HEK293 (cell line): Measurements from ENCODE around the gene IDUA.

Source experiments
- CTCF ChIA-PET: fragments of 350-600 bp; formaldehyde crosslinking; extraction: SDS; loops from one replicate; lab custom pipeline; 2021; ENCODE audit warnings: antibody characterized with exemption; lab: Yijun Ruan, JAX
- POLR2A ChIA-PET: fragments of 300-600 bp; formaldehyde crosslinking; extraction: SDS; loops from one replicate; lab custom pipeline; 2020; ENCODE audit warnings: antibody characterized with exemption, inconsistent platforms; lab: Yijun Ruan, JAX
- H3K27ac ChIP-seq: fragments of 200-500 bp; sonication (Bioruptor generic); 2 replicates; pipeline ENCODE4 v1.5.1; 2014; ENCODE audit warnings: low read depth, low read length, control low read depth, inconsistent platforms; ENCODE audit errors: extremely low read depth
- H3K36me3 ChIP-seq, 2 experiments: fragments of 200-500 bp in 1 of 2; sonication (Bioruptor generic) in 1 of 2; 1 replicate in 1 of 2; 2 replicates in 1 of 2; pipeline ENCODE4 v1.5.1; 2014 to 2017; ENCODE audit warnings: inconsistent platforms in 2 of 2, low read length in 2 of 2; ENCODE audit not compliant: control insufficient read depth in 2 of 2, insufficient read depth in 1 of 2
- H3K4me1 ChIP-seq: fragments of 200-500 bp; sonication (Bioruptor generic); 2 replicates; pipeline ENCODE4 v1.5.1; 2014; ENCODE audit warnings: mild to moderate bottlenecking, low read length, inconsistent platforms; ENCODE audit not compliant: control insufficient read depth, insufficient read depth
- H3K4me3 ChIP-seq: 2 replicates; pipeline ENCODE4 v1.5.1; 2011; ENCODE audit warnings: low read depth, mild to moderate bottlenecking, control low read depth, low read length, moderate library complexity
- H3K9me3 ChIP-seq: fragments of 200-500 bp; sonication (Bioruptor generic); 2 replicates; pipeline ENCODE4 v1.5.1; 2014; ENCODE audit warnings: low read depth, low read length, inconsistent platforms; ENCODE audit not compliant: control insufficient read depth, insufficient read depth
- FEZF1 ChIP-seq: fragments of 450-650 bp; formaldehyde crosslinking; IDR thresholded peaks from 2 replicates; pipeline ENCODE4 v1.5.1; 2016; ENCODE audit warnings: missing biosample characterization, missing genetic modification characterization
- GLIS1 ChIP-seq: fragments of 450-650 bp; formaldehyde crosslinking; IDR thresholded peaks from 2 replicates; pipeline ENCODE4 v1.5.1; 2016; ENCODE audit warnings: missing biosample characterization, missing genetic modification characterization
- HOXC10 ChIP-seq: sonication (generic); formaldehyde crosslinking; IDR thresholded peaks from 2 replicates; pipeline ENCODE4 v1.8.1; 2023; ENCODE audit warnings: mild to moderate bottlenecking, missing genetic modification reagents
- PRDM1 ChIP-seq: fragments of 450-650 bp; formaldehyde crosslinking; IDR thresholded peaks from 2 replicates; pipeline ENCODE4; 2016; ENCODE audit warnings: missing biosample characterization, missing genetic modification characterization
- ZBTB20 ChIP-seq: fragments of 450-650 bp; formaldehyde crosslinking; IDR thresholded peaks from 2 replicates; pipeline ENCODE4 v1.5.1; 2016; ENCODE audit warnings: missing biosample characterization, missing genetic modification characterization
- ZBTB48 ChIP-seq: fragments of 450-650 bp; formaldehyde crosslinking; IDR thresholded peaks from 2 replicates; pipeline ENCODE4 v1.5.1; 2016; ENCODE audit warnings: missing biosample characterization, missing genetic modification characterization
- ZBTB7A ChIP-seq: fragments of 450-650 bp; formaldehyde crosslinking; IDR thresholded peaks from 2 replicates; pipeline ENCODE4 v1.5.1; 2016; ENCODE audit warnings: low read depth, missing biosample characterization, missing genetic modification characterization
- ZNF10 ChIP-seq: fragments of 450-650 bp; formaldehyde crosslinking; IDR thresholded peaks from 2 replicates; pipeline ENCODE4 v1.5.1; 2017; ENCODE audit warnings: missing biosample characterization, missing genetic modification characterization
- ZNF121 ChIP-seq: fragments of 450-650 bp; formaldehyde crosslinking; IDR thresholded peaks from 2 replicates; pipeline ENCODE4 v1.5.1; 2016; ENCODE audit warnings: missing biosample characterization, missing genetic modification characterization
- ZNF23 ChIP-seq: fragments of 450-650 bp; formaldehyde crosslinking; IDR thresholded peaks from 2 replicates; pipeline ENCODE4 v1.5.1; 2016; ENCODE audit warnings: missing biosample characterization, missing genetic modification characterization, borderline replicate concordance
- ZNF335 ChIP-seq: fragments of 450-650 bp; formaldehyde crosslinking; conservative IDR thresholded peaks from 2 replicates; pipeline ENCODE4 v1.5.1; 2016; ENCODE audit warnings: missing biosample characterization, missing genetic modification characterization
- ZNF501 ChIP-seq: fragments of 450-650 bp; formaldehyde crosslinking; IDR thresholded peaks from 2 replicates; pipeline ENCODE4 v1.5.1; 2016; ENCODE audit warnings: missing biosample characterization, missing genetic modification characterization
- ZNF76 ChIP-seq: fragments of 450-650 bp; formaldehyde crosslinking; IDR thresholded peaks from 2 replicates; pipeline ENCODE4; 2016; ENCODE audit warnings: low read depth, missing biosample characterization, missing genetic modification characterization, borderline replicate concordance
- TF ChIP-seq, protein P1 (sequence below): fragments of 450-650 bp; formaldehyde crosslinking; IDR thresholded peaks from 2 replicates; pipeline ENCODE4 v1.5.1; 2017; ENCODE audit warnings: missing biosample characterization, missing genetic modification characterization
- TF ChIP-seq, protein P2 (sequence below): fragments of 450-650 bp; formaldehyde crosslinking; IDR thresholded peaks from 2 replicates; pipeline ENCODE4 v1.5.1; 2016; ENCODE audit warnings: missing biosample characterization, missing genetic modification characterization, borderline replicate concordance
- TF ChIP-seq, protein P3 (sequence below): fragments of 450-650 bp; formaldehyde crosslinking; IDR thresholded peaks from 2 replicates; pipeline ENCODE4 v1.5.0; 2017; ENCODE audit warnings: missing biosample characterization, missing genetic modification characterization, borderline replicate concordance
- TF ChIP-seq, protein P4 (sequence below): fragments of 450-650 bp; formaldehyde crosslinking; IDR thresholded peaks from 2 replicates; pipeline ENCODE4 v1.5.1; 2016; ENCODE audit warnings: missing biosample characterization, missing genetic modification characterization
- TF ChIP-seq, protein P5 (sequence below): fragments of 450-650 bp; formaldehyde crosslinking; IDR thresholded peaks from 2 replicates; pipeline ENCODE4 v1.5.1; 2016; ENCODE audit warnings: missing biosample characterization, missing genetic modification characterization

The IDUA gene

DNA sequence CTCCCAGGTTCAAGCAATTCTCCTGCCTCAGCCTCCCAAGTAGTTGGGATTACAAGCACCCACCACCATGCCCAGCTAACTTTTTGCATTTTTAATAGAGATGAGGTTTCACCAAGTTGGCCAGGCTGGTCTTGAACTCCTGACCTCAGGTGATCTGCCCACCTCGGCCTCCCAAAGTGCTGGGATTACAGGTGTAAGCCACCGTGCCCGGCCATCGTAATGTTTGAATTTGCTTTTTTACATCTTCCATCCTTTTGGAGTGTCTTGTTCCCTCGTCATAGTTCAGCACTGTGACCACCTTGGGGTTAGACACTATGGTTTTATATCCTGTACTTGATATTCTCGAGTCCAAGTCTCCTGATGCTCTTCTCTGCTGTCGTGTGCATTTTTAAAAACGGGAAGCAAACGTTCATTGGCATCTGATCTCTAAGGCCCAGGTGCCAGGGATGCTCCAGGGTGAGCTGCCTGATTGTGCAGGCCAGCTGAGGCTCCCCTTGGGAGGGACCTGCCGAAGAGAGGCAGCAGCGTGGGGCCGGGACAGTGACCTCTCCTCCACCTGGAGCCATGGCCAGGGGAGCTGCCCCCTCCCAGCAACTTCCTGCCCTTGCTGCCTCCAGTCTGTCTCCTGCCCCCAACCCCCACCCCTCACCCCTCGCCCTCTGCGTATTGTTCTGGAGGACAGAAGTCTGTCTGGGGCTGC, 30.2 kb upstream of the IDUA start:
- peaks cover 0 to 44% of the 10 kb centered on the region in 2 experiments; a peak in 1 of 3 replicates for H3K36me3 ChIP-seq
- no peak overlapping the region for H3K27ac ChIP-seq
- CTCF ChIA-PET, result no interaction called here

DNA sequence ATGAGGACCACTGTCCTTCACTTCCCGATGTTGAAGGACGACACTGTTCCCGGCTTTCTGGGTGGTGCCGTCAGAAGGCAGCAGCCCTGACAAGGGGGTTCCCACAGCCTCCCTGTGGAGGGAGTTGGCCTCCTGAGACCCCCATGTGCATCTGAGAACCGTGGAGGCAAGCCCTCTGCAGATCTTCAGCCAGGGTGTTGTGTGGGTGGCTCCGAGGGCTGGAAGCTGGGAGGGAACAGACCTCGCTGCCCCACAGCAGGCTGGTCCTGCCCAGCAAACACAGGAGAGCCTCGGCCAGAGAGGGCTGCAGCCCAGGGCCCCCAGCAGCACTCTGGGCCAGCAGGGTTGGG, 29.6 kb upstream of the IDUA start:
- Histone ChIP-seq H3K4me3 (no peak overlapping the region), H3K36me3 (peaks cover 0 to 50% of the 10 kb centered on the region in 2 experiments; a peak in 1 of 3 replicates), H3K27ac (no peak overlapping the region), H3K4me1 (no peaks in the 10 kb centered on the region), H3K9me3 (no peaks in the 10 kb centered on the region)
- ChIA-PET POLR2A (no interaction called here), CTCF (no interaction called here)
- TF ChIP-seq ZNF335 (tag by site-specific recombination), result no peak
- no peak for TF ChIP-seq ZNF23 (tag by site-specific recombination)
- TF ChIP-seq ZNF501 (tag by site-specific recombination), result no peak
- no peak for TF ChIP-seq ZNF121 (tag by site-specific recombination)
- TF ChIP-seq, protein P1, sequence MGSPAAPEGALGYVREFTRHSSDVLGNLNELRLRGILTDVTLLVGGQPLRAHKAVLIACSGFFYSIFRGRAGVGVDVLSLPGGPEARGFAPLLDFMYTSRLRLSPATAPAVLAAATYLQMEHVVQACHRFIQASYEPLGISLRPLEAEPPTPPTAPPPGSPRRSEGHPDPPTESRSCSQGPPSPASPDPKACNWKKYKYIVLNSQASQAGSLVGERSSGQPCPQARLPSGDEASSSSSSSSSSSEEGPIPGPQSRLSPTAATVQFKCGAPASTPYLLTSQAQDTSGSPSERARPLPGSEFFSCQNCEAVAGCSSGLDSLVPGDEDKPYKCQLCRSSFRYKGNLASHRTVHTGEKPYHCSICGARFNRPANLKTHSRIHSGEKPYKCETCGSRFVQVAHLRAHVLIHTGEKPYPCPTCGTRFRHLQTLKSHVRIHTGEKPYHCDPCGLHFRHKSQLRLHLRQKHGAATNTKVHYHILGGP (tag by site-specific recombination), result no peak
- TF ChIP-seq ZBTB20, result no peak
- TF ChIP-seq ZNF76 (tag by site-specific recombination), result no peak
- no peak for TF ChIP-seq ZBTB7A (tag by site-specific recombination)
- no peak for TF ChIP-seq PRDM1
- TF ChIP-seq, protein P2, sequence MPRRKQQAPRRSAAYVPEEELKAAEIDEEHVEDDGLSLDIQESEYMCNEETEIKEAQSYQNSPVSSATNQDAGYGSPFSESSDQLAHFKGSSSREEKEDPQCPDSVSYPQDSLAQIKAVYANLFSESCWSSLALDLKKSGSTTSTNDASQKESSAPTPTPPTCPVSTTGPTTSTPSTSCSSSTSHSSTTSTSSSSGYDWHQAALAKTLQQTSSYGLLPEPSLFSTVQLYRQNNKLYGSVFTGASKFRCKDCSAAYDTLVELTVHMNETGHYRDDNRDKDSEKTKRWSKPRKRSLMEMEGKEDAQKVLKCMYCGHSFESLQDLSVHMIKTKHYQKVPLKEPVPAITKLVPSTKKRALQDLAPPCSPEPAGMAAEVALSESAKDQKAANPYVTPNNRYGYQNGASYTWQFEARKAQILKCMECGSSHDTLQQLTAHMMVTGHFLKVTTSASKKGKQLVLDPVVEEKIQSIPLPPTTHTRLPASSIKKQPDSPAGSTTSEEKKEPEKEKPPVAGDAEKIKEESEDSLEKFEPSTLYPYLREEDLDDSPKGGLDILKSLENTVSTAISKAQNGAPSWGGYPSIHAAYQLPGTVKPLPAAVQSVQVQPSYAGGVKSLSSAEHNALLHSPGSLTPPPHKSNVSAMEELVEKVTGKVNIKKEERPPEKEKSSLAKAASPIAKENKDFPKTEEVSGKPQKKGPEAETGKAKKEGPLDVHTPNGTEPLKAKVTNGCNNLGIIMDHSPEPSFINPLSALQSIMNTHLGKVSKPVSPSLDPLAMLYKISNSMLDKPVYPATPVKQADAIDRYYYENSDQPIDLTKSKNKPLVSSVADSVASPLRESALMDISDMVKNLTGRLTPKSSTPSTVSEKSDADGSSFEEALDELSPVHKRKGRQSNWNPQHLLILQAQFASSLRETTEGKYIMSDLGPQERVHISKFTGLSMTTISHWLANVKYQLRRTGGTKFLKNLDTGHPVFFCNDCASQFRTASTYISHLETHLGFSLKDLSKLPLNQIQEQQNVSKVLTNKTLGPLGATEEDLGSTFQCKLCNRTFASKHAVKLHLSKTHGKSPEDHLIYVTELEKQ, result no peak

More for the DNA sequence above, 30.2 kb upstream of the IDUA start:
- POLR2A ChIA-PET, result no interaction called here
- Histone ChIP-seq H3K4me1 (no peaks in the 10 kb centered on the region), H3K9me3 (no peaks in the 10 kb centered on the region), H3K4me3 (no peak overlapping the region)
- TF ChIP-seq, protein P3, sequence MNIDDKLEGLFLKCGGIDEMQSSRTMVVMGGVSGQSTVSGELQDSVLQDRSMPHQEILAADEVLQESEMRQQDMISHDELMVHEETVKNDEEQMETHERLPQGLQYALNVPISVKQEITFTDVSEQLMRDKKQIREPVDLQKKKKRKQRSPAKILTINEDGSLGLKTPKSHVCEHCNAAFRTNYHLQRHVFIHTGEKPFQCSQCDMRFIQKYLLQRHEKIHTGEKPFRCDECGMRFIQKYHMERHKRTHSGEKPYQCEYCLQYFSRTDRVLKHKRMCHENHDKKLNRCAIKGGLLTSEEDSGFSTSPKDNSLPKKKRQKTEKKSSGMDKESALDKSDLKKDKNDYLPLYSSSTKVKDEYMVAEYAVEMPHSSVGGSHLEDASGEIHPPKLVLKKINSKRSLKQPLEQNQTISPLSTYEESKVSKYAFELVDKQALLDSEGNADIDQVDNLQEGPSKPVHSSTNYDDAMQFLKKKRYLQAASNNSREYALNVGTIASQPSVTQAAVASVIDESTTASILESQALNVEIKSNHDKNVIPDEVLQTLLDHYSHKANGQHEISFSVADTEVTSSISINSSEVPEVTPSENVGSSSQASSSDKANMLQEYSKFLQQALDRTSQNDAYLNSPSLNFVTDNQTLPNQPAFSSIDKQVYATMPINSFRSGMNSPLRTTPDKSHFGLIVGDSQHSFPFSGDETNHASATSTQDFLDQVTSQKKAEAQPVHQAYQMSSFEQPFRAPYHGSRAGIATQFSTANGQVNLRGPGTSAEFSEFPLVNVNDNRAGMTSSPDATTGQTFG (tag by site-specific recombination), result no peak
- no peak for TF ChIP-seq FEZF1 (tag by site-specific recombination)
- TF ChIP-seq, protein P1 (tag by site-specific recombination), result no peak
- TF ChIP-seq ZBTB48 (tag by site-specific recombination), result no peak
- TF ChIP-seq HOXC10 (CRISPR knock-in tag), result no peak
- TF ChIP-seq GLIS1, result no peak
- TF ChIP-seq, protein P4, sequence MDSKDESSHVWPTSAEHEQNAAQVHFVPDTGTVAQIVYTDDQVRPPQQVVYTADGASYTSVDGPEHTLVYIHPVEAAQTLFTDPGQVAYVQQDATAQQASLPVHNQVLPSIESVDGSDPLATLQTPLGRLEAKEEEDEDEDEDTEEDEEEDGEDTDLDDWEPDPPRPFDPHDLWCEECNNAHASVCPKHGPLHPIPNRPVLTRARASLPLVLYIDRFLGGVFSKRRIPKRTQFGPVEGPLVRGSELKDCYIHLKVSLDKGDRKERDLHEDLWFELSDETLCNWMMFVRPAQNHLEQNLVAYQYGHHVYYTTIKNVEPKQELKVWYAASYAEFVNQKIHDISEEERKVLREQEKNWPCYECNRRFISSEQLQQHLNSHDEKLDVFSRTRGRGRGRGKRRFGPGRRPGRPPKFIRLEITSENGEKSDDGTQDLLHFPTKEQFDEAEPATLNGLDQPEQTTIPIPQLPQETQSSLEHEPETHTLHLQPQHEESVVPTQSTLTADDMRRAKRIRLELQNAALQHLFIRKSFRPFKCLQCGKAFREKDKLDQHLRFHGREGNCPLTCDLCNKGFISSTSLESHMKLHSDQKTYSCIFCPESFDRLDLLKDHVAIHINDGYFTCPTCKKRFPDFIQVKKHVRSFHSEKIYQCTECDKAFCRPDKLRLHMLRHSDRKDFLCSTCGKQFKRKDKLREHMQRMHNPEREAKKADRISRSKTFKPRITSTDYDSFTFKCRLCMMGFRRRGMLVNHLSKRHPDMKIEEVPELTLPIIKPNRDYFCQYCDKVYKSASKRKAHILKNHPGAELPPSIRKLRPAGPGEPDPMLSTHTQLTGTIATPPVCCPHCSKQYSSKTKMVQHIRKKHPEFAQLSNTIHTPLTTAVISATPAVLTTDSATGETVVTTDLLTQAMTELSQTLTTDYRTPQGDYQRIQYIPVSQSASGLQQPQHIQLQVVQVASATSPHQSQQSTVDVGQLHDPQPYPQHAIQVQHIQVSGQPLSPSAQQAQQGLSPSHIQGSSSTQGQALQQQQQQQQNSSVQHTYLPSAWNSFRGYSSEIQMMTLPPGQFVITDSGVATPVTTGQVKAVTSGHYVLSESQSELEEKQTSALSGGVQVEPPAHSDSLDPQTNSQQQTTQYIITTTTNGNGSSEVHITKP, result no peak
- TF ChIP-seq ZNF10, result no peak
- TF ChIP-seq, protein P5, sequence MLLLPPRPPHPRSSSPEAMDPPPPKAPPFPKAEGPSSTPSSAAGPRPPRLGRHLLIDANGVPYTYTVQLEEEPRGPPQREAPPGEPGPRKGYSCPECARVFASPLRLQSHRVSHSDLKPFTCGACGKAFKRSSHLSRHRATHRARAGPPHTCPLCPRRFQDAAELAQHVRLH (tag by site-specific recombination), result no peak
